Keratinocyte (primary cell): Measurements from ENCODE around the gene DENND1A. TPM values are rescaled to one million over a fixed set of nuclear protein-coding genes. Genes with fewer than 3 reads are reported as not detected.

ENCODE experiments used
- DNase-seq: peaks from one replicate; pipeline ENCODE4 v3.0.0-alpha.2; 2011; ENCODE audit warnings: low read depth, missing footprints, low spot score
- FAIRE-seq: peaks from 2 replicates; lab custom pipeline; 2011; peaks lifted over from hg19 to GRCh38; lab: Jason Lieb, UNC
- H2AFZ ChIP-seq: 2 replicates; pipeline ENCODE4 v1.6.0; 2012; ENCODE audit warnings: low read length, control low read depth, inconsistent platforms; ENCODE audit not compliant: control insufficient read depth
- H3K27ac ChIP-seq: 2 replicates; pipeline ENCODE4 v1.5.1; 2011; ENCODE audit warnings: low read length; ENCODE audit not compliant: control insufficient read depth, insufficient read depth
- H3K27me3 ChIP-seq: 3 replicates; pipeline ENCODE4 v1.6.0; 2011; ENCODE audit warnings: low read length; ENCODE audit not compliant: control insufficient read depth, insufficient read depth; ENCODE audit errors: extremely low read depth
- H3K36me3 ChIP-seq, 2 experiments: 2 replicates in 1 of 2; 3 replicates in 1 of 2; pipeline ENCODE4 v1.5.1; 2011; ENCODE audit warnings: low read length in 2 of 2, mild to moderate bottlenecking in 1 of 2; ENCODE audit not compliant: control insufficient read depth in 2 of 2, insufficient read depth in 2 of 2; ENCODE audit errors: extremely low read depth in 1 of 2
- H3K4me1 ChIP-seq: 3 replicates; pipeline ENCODE4 v1.5.1; 2011; ENCODE audit warnings: low read length; ENCODE audit not compliant: control insufficient read depth, insufficient read depth; ENCODE audit errors: extremely low read depth
- H3K4me2 ChIP-seq: 3 replicates; pipeline ENCODE4 v1.6.0; 2011; ENCODE audit warnings: low read depth, low read length; ENCODE audit not compliant: control insufficient read depth, insufficient read depth; ENCODE audit errors: extremely low read depth
- H3K4me3 ChIP-seq, 3 experiments: fragments of 200-600 bp in 1 of 3; sonication (generic) in 1 of 3; 2 replicates in 2 of 3; 3 replicates in 1 of 3; pipeline ENCODE4 v1.5.1; 2011 to 2016; ENCODE audit warnings: low read length in 3 of 3, mild to moderate bottlenecking in 3 of 3, control low read depth in 2 of 3, inconsistent platforms in 1 of 3, low read depth in 1 of 3, mixed read lengths in 1 of 3, mixed run types in 1 of 3, moderate library complexity in 1 of 3; ENCODE audit not compliant: control insufficient read depth in 2 of 3, insufficient read depth in 2 of 3; ENCODE audit errors: extremely low read depth in 1 of 3
- H3K79me2 ChIP-seq: 2 replicates; pipeline ENCODE4 v1.6.0; 2012; ENCODE audit warnings: low read length; ENCODE audit not compliant: control insufficient read depth, insufficient read depth
- H3K9ac ChIP-seq: 3 replicates; pipeline ENCODE4 v1.6.0; 2011; ENCODE audit warnings: low read length; ENCODE audit not compliant: control insufficient read depth, insufficient read depth; ENCODE audit errors: extremely low read depth
- H3K9me1 ChIP-seq: 3 replicates; pipeline ENCODE4 v1.6.0; 2011; ENCODE audit warnings: low read length; ENCODE audit not compliant: control insufficient read depth, insufficient read depth; ENCODE audit errors: extremely low read depth
- H3K9me3 ChIP-seq: 2 replicates; pipeline ENCODE4 v1.5.1; 2012; ENCODE audit warnings: low read depth, low read length; ENCODE audit not compliant: control insufficient read depth
- H4K20me1 ChIP-seq: 3 replicates; pipeline ENCODE4 v1.6.0; 2011; ENCODE audit warnings: low read length; ENCODE audit not compliant: control insufficient read depth, insufficient read depth; ENCODE audit errors: extremely low read depth
- EZH2 ChIP-seq: IDR thresholded peaks from one replicate; pipeline ENCODE4 v1.6.1; 2012; ENCODE audit warnings: inconsistent platforms, mild to moderate bottlenecking, low read length, moderate library complexity
- dilution Hi-C: fragments of 300-500 bp; cut with MboI; formaldehyde crosslinking; loops from one replicate; pipeline ENCODE4 v1.7.0; 2020; ENCODE audit warnings: low sequenced_read_pairs; ENCODE audit not compliant: extremely low pct_ligation_motif_present
- polyA plus RNA-seq, 5 experiments: library from polyadenylated mRNA; depleted of rRNA in 3 of 5; stranded (reverse) in 3 of 5; stranded (forward) in 1 of 5; unstranded in 1 of 5; fragments of >200 nt; gene quantifications; 1 replicate in 1 of 5; 2 replicates in 3 of 5; 3 replicates in 1 of 5; pipeline versions ENCODE4 v1.2.1 to v1.2.3, GENCODE V29; 2011 to 2012; ENCODE audit warnings: missing spikeins in 2 of 5, low read depth in 1 of 5, low replicate concordance in 1 of 5
- TF ChIP-seq, protein P1 (sequence below), 3 experiments: IDR thresholded peaks in 1 of 3; conservative IDR thresholded peaks in 1 of 3; optimal IDR thresholded peaks in 1 of 3; 2 replicates in 2 of 3; 3 replicates in 1 of 3; pipeline versions ENCODE3 to v1.5.1; 2011; ENCODE audit warnings: low read length in 3 of 3, mild to moderate bottlenecking in 3 of 3, moderate library complexity in 2 of 3, control low read depth in 1 of 3, inconsistent platforms in 1 of 3; ENCODE audit not compliant: insufficient read depth in 2 of 3; ENCODE audit errors: extremely low read depth in 1 of 3

The DENND1A gene
- polyA plus RNA-seq, 1 donor (not counting 4 experiments of a cell fraction or from before 2014, with no cell fraction given) = 13.0 TPM

DNA sequence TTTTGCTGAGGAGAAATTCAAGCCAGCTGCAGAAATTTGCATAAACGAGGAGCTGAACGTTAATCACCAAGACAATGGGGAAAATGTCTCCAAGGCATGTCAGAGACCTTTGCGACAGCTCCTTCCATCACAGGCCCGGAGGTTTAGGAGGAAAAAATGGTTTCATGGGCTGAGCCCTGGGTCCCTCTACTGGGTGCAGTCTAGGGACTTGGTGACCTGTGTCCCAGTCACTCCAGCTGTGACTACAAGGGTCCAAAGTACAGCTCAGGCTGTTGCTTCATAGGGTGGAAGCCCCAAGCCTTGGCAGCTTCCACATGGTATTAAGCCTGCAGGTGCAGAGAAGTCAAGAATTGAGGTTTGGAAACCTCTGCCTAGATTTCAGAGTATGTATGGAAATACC lies 207.5 kb downstream of the DENND1A start:
- H3K4me3 ChIP-seq = no peak overlapping the region
- no peak for DNase-seq
- no peaks in the 10 kb centered on the region for H3K9me1 ChIP-seq
- H3K9ac ChIP-seq = no peak overlapping the region
- dilution Hi-C loops = no loop called here
- H4K20me1 ChIP-seq = no peaks in the 10 kb centered on the region
- no peak overlapping the region for H3K4me2 ChIP-seq
- no peaks in the 10 kb centered on the region for H3K4me1 ChIP-seq
- no peak for FAIRE-seq
- H3K27ac ChIP-seq = no peak overlapping the region
- no peaks in the 10 kb centered on the region for H3K27me3 ChIP-seq
- no peak overlapping the region for H2AFZ ChIP-seq
- no peaks in the 10 kb centered on the region for H3K36me3 ChIP-seq
- TF ChIP-seq, protein P1, sequence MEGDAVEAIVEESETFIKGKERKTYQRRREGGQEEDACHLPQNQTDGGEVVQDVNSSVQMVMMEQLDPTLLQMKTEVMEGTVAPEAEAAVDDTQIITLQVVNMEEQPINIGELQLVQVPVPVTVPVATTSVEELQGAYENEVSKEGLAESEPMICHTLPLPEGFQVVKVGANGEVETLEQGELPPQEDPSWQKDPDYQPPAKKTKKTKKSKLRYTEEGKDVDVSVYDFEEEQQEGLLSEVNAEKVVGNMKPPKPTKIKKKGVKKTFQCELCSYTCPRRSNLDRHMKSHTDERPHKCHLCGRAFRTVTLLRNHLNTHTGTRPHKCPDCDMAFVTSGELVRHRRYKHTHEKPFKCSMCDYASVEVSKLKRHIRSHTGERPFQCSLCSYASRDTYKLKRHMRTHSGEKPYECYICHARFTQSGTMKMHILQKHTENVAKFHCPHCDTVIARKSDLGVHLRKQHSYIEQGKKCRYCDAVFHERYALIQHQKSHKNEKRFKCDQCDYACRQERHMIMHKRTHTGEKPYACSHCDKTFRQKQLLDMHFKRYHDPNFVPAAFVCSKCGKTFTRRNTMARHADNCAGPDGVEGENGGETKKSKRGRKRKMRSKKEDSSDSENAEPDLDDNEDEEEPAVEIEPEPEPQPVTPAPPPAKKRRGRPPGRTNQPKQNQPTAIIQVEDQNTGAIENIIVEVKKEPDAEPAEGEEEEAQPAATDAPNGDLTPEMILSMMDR (optimal IDR thresholded peaks at IDR 0.05 in 1 of 3, IDR thresholded peaks at IDR 0.05 in 1 of 3, conservative IDR thresholded peaks at IDR 0.05 in 1 of 3; ENCODE audit: extremely low read depth in 1 of 3, insufficient read depth in 2 of 3, low read length in 3 of 3) = no peak
- TF ChIP-seq EZH2 = no peak
- H3K9me3 ChIP-seq = peaks cover 2% of the 10 kb centered on the region
- H3K79me2 ChIP-seq = no peaks in the 10 kb centered on the region

DNA sequence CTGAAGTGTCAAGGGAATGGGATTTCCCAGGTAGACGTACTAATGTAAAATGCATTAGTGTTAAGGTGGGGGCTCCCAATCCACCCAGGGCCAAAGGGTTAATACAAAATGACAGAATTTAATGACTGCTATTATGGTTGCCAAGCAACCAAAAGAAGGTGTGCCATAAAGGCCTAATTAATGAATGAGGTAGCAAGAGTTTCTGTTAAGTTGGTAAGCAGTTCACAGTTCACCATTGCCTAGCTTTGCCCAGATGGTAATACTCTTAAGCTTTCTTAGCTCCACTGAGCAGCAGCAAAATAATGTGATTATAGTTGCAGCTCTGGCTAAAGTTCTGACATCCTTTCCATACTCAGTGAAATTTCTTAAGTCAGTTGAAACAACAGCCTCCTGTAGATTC lies 211.7 kb downstream of the DENND1A start:
- H3K36me3 ChIP-seq = no peaks in the 10 kb centered on the region
- dilution Hi-C loops = no loop called here
- no peak overlapping the region for H3K27ac ChIP-seq
- FAIRE-seq (no peak), DNase-seq (no peak)
- H3K27me3 ChIP-seq = no peaks in the 10 kb centered on the region
- no peaks in the 10 kb centered on the region for H3K4me1 ChIP-seq
- H3K9ac ChIP-seq = no peak overlapping the region
- H3K4me3 ChIP-seq = no peak overlapping the region
- no peaks in the 10 kb centered on the region for H4K20me1 ChIP-seq
- no peak overlapping the region for H2AFZ ChIP-seq
- H3K9me3 ChIP-seq = peaks cover 2% of the 10 kb centered on the region
- no peak overlapping the region for H3K4me2 ChIP-seq
- no peaks in the 10 kb centered on the region for H3K9me1 ChIP-seq
- H3K79me2 ChIP-seq = no peaks in the 10 kb centered on the region
- TF ChIP-seq, protein P1 (optimal IDR thresholded peaks at IDR 0.05 in 1 of 3, IDR thresholded peaks at IDR 0.05 in 1 of 3, conservative IDR thresholded peaks at IDR 0.05 in 1 of 3; ENCODE audit: extremely low read depth in 1 of 3, insufficient read depth in 2 of 3, low read length in 3 of 3) = no peak
- no peak for TF ChIP-seq EZH2
